WTC11 (cell line): Measurements from ENCODE around the gene PM20D2. TPM values are rescaled to one million over a fixed set of nuclear protein-coding genes. Genes with fewer than 3 reads are reported as not detected.
A peak's percentile ranks its signal among the peaks of the same experiment; 100 is the strongest.

Source experiments
- ATAC-seq: fragments of 200-7000 bp; cut with Tn5 transposase; 2 replicates; pipeline ENCODE4 v1.10.0; 2021; ENCODE audit warnings: mild to moderate bottlenecking, moderate library complexity
- CTCF ChIA-PET: fragments of 300-600 bp; sonication (Branson Sonifier 250); formaldehyde crosslinking; loops from one replicate; lab custom pipeline; 2021; ENCODE audit warnings: antibody characterized with exemption; lab: Charles Lee
- POLR2A ChIA-PET: fragments of 350-600 bp; sonication (Branson Sonifier 250); formaldehyde crosslinking; loops from one replicate; lab custom pipeline; 2021; ENCODE audit warnings: antibody characterized with exemption; lab: Charles Lee
- DNase-seq: peaks from one replicate; pipeline ENCODE4 v3.0.0; 2021; ENCODE audit warnings: low spot score
- H3K27ac Mint-ChIP-seq: 2 replicates; pipeline ENCODE4 v1.8.0; 2021; ENCODE audit warnings: mixed read lengths
- H3K27me3 Mint-ChIP-seq: 2 replicates; pipeline ENCODE4 v1.8.0; 2021; ENCODE audit warnings: low read depth, mild to moderate bottlenecking, moderate library complexity, mixed read lengths
- H3K36me3 Mint-ChIP-seq: 2 replicates; pipeline ENCODE4 v1.8.0; 2021; ENCODE audit warnings: mixed read lengths
- H3K4me1 Mint-ChIP-seq: 2 replicates; pipeline ENCODE4 v1.8.0; 2022; ENCODE audit warnings: mixed read lengths
- H3K4me3 Mint-ChIP-seq: 2 replicates; pipeline ENCODE4 v1.8.0; 2021; ENCODE audit warnings: mild to moderate bottlenecking, moderate library complexity, mixed read lengths
- H3K9me3 Mint-ChIP-seq: 2 replicates; pipeline ENCODE4 v1.8.0; 2021; ENCODE audit warnings: mixed read lengths
- FOXK1 ChIP-seq: sonication (generic); formaldehyde crosslinking; IDR thresholded peaks from 2 replicates; pipeline ENCODE4 v1.8.0; 2022; ENCODE audit warnings: mild to moderate bottlenecking, moderate library complexity, missing genetic modification reagents
- GABPB1 ChIP-seq: sonication (generic); formaldehyde crosslinking; IDR thresholded peaks from 2 replicates; pipeline ENCODE4 v1.8.1; 2023; ENCODE audit warnings: mild to moderate bottlenecking, missing genetic modification reagents
- KAT7 ChIP-seq: sonication (generic); formaldehyde crosslinking; IDR thresholded peaks from 2 replicates; pipeline ENCODE4 v1.8.1; 2023; ENCODE audit warnings: missing genetic modification reagents, mild to moderate bottlenecking, borderline replicate concordance
- MXD4 ChIP-seq: fragments of 250-450 bp; sonication (Bioruptor Pico); IDR thresholded peaks from 2 replicates; pipeline ENCODE4 v1.8.0; 2021; ENCODE audit warnings: mild to moderate bottlenecking, moderate library complexity, borderline replicate concordance
- NR1H2 ChIP-seq: sonication (generic); formaldehyde crosslinking; IDR thresholded peaks from 2 replicates; pipeline ENCODE4 v1.9.0; 2021; ENCODE audit warnings: mild to moderate bottlenecking, moderate library complexity, missing genetic modification reagents
- NR2C2 ChIP-seq: sonication (generic); formaldehyde crosslinking; IDR thresholded peaks from 2 replicates; pipeline ENCODE4 v1.8.0; 2022; ENCODE audit warnings: mild to moderate bottlenecking, missing genetic modification reagents
- OVOL2 ChIP-seq: fragments of 250-450 bp; sonication (Bioruptor Pico); IDR thresholded peaks from 2 replicates; pipeline ENCODE4 v1.9.0; 2021; ENCODE audit warnings: mild to moderate bottlenecking, borderline replicate concordance
- SOX15 ChIP-seq: fragments of 250-450 bp; sonication (Bioruptor Pico); IDR thresholded peaks from 2 replicates; pipeline ENCODE4 v1.9.0; 2021; ENCODE audit warnings: mild to moderate bottlenecking
- TEAD4 ChIP-seq: sonication (generic); formaldehyde crosslinking; IDR thresholded peaks from 2 replicates; pipeline ENCODE4 v1.8.0; 2022; ENCODE audit warnings: mild to moderate bottlenecking, missing genetic modification reagents
- ZNF138 ChIP-seq: sonication (generic); formaldehyde crosslinking; conservative IDR thresholded peaks from 2 replicates; pipeline ENCODE4 v1.8.1; 2022; ENCODE audit warnings: mild to moderate bottlenecking, moderate library complexity, missing genetic modification reagents
- ZNF232 ChIP-seq: sonication (generic); formaldehyde crosslinking; IDR thresholded peaks from 2 replicates; pipeline ENCODE4 v1.8.0; 2022; ENCODE audit warnings: mild to moderate bottlenecking, missing genetic modification reagents
- ZNF263 ChIP-seq: sonication (generic); formaldehyde crosslinking; IDR thresholded peaks from 2 replicates; pipeline ENCODE4 v1.8.1; 2022; ENCODE audit warnings: low read depth, mild to moderate bottlenecking, moderate library complexity, missing genetic modification reagents
- ZNF416 ChIP-seq: fragments of 250-450 bp; sonication (Bioruptor Pico); IDR thresholded peaks from 2 replicates; pipeline ENCODE4 v1.9.0; 2021; ENCODE audit warnings: mild to moderate bottlenecking, inconsistent platforms
- total RNA-seq: library from RNA; stranded (reverse); gene quantifications from 3 replicates; pipeline ENCODE4 v1.2.3, GENCODE V29; 2021
- TF ChIP-seq, protein P1 (sequence below): sonication (generic); formaldehyde crosslinking; IDR thresholded peaks from 2 replicates; pipeline ENCODE4 v1.8.0; 2023; ENCODE audit warnings: missing genetic modification reagents
- TF ChIP-seq, protein P2 (sequence below): sonication (generic); formaldehyde crosslinking; IDR thresholded peaks from 2 replicates; pipeline ENCODE4 v1.8.1; 2023; ENCODE audit warnings: mild to moderate bottlenecking, missing genetic modification reagents
- TF ChIP-seq, protein P3 (sequence below): fragments of 250-450 bp; sonication (Bioruptor Pico); IDR thresholded peaks from 2 replicates; pipeline ENCODE4 v1.9.0; 2021; ENCODE audit warnings: moderate library complexity, mild to moderate bottlenecking, inconsistent platforms, borderline replicate concordance
- TF ChIP-seq, protein P4 (sequence below): sonication (generic); formaldehyde crosslinking; IDR thresholded peaks from 2 replicates; pipeline ENCODE4 v1.8.1; 2022; ENCODE audit warnings: missing genetic modification reagents, borderline replicate concordance
- TF ChIP-seq, protein P5 (sequence below): sonication (generic); formaldehyde crosslinking; IDR thresholded peaks from 2 replicates; pipeline ENCODE4 v1.8.0; 2022; ENCODE audit warnings: mild to moderate bottlenecking, missing genetic modification reagents
- TF ChIP-seq, protein P6 (sequence below): sonication (generic); formaldehyde crosslinking; IDR thresholded peaks from 2 replicates; pipeline ENCODE4 v1.8.0; 2022; ENCODE audit warnings: mild to moderate bottlenecking, missing genetic modification reagents
- TF ChIP-seq, protein P7 (sequence below): sonication (generic); formaldehyde crosslinking; IDR thresholded peaks from 2 replicates; pipeline ENCODE4 v1.8.1; 2023; ENCODE audit warnings: mild to moderate bottlenecking, missing genetic modification reagents
- TF ChIP-seq, protein P8 (sequence below): sonication (generic); formaldehyde crosslinking; IDR thresholded peaks from 2 replicates; pipeline ENCODE4 v1.8.1; 2022; ENCODE audit warnings: mild to moderate bottlenecking, missing genetic modification reagents, moderate library complexity, borderline replicate concordance

The PM20D2 gene
- total RNA-seq, 1 experiment from 2014 or later, result 4.9 TPM

DNA sequence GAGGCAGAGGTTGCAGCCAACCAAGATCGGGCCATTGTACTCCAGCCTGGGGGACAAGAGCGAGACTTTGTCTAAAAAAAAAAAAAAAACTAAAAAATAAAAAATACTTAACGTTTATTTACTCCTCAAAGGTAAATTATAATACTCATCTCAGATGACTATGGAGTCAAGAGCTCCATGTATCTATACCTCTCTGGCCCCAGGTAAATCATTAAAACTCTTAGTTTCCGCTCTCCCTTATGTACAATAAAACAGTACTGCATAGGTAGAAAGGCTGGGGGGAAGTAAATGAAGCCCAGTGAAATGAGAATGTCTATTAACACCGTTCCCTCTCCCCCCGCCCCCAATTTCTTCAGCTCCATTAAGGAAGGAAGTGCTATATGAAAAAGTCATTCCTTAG, 29.2 kb upstream of the PM20D2 start:
- Mint-ChIP-seq H3K4me3 (peak overlapping the region; percentile 74), H3K27me3 (peaks cover 49% of the 10 kb centered on the region), H3K4me1 (peaks cover 9% of the 10 kb centered on the region), H3K9me3 (no peaks in the 10 kb centered on the region), H3K27ac (no peak overlapping the region), H3K36me3 (no peaks in the 10 kb centered on the region)
- POLR2A ChIA-PET, result interaction anchor here (2.7 kb wide), 1 partner anchor 37 kb away, joined by 23 read pairs; the partner anchor contains the start of gene PNRC1
- no peak for DNase-seq
- ATAC-seq, result no peak
- CTCF ChIA-PET, result interaction anchor here (0.7 to 1.9 kb wide), 4 partner anchors 8 to 134 kb away, joined by 3 to 21 read pairs (median 5); no protein-coding TSS in a partner anchor
- TF ChIP-seq SOX15 (CRISPR knock-in tag), result no peak

DNA sequence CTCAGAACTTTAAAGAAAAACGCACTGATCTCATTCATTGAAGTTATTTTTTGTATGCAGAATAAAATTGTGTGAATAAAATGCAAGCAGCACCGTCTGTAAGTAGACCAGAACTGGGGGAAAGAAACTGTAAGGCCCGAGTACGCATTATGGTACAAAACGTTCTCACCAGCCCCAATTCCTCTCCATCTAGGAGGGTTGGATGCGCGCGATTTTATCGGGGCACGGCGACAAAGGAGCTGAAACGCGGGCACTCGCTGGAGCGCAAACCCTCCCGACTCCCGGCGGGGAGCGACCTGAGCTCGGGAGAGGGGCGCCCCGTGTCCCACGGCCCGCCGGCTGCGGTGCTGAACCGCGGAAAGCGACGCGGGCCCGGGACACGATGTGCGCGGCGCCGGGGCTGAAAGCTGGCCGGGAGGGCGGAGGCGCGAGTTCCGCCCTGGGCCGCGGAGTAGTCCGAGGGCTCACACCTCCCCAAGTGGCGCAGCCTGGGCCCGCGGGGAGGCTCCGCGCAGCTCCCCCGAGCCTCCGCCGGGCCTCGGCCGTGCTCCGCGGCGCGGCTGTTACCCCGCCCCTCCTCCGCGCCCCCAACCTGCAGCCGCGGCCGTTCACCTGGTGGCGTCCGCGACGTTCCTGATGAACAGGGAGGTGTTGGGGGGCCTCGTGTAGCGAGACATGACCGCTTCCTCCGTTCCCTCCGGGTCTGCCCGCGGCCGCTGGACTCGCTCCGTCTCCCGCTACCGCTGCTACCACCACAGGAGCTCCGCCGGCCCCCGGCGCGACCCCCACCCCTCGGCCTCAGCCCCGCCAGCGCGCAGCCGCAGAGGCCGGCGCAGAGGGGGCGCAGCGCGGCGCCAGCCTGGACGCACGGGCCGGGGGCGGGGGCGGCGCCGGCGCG, 28.4 kb upstream of the PM20D2 start, which contains the start of gene SRSF12:
Gene SRSF12, minus strand, starts transcription at position 861 of the 898 bp plus-strand sequence. Its CDS starts 184 bp downstream, at position 677.
- peaks cover 49% of the 10 kb centered on the region for H3K27me3 Mint-ChIP-seq
- no peaks in the 10 kb centered on the region for H3K9me3 Mint-ChIP-seq
- CTCF ChIA-PET, result interaction anchor here (0.7 to 1.9 kb wide), 5 partner anchors 9 to 218 kb away, joined by 3 to 21 read pairs (median 4); no protein-coding TSS in a partner anchor
- peak; percentile 62 for DNase-seq
- peak within 1 kb of the TSS; percentile 74 for H3K4me3 Mint-ChIP-seq
- ATAC-seq, result peak; percentile 85
- no peaks in the 10 kb centered on the region for H3K36me3 Mint-ChIP-seq
- no peak within 1 kb of the TSS for H3K27ac Mint-ChIP-seq
- POLR2A ChIA-PET, result interaction anchor here (0.6 to 2.7 kb wide), 2 partner anchors 38 to 86 kb away, joined by 3 to 23 read pairs; partner anchors contain the start of gene PNRC1
- peaks cover 9% of the 10 kb centered on the region for H3K4me1 Mint-ChIP-seq
- TF ChIP-seq, protein P1, sequence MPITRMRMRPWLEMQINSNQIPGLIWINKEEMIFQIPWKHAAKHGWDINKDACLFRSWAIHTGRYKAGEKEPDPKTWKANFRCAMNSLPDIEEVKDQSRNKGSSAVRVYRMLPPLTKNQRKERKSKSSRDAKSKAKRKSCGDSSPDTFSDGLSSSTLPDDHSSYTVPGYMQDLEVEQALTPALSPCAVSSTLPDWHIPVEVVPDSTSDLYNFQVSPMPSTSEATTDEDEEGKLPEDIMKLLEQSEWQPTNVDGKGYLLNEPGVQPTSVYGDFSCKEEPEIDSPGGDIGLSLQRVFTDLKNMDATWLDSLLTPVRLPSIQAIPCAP, result no peak
- 0 out of 2 replicates have a peak, but pooled peaks have one; percentile 71 for TF ChIP-seq ZNF232 (CRISPR knock-in tag)
- TF ChIP-seq ZNF416, result no peak
- TF ChIP-seq, protein P2, sequence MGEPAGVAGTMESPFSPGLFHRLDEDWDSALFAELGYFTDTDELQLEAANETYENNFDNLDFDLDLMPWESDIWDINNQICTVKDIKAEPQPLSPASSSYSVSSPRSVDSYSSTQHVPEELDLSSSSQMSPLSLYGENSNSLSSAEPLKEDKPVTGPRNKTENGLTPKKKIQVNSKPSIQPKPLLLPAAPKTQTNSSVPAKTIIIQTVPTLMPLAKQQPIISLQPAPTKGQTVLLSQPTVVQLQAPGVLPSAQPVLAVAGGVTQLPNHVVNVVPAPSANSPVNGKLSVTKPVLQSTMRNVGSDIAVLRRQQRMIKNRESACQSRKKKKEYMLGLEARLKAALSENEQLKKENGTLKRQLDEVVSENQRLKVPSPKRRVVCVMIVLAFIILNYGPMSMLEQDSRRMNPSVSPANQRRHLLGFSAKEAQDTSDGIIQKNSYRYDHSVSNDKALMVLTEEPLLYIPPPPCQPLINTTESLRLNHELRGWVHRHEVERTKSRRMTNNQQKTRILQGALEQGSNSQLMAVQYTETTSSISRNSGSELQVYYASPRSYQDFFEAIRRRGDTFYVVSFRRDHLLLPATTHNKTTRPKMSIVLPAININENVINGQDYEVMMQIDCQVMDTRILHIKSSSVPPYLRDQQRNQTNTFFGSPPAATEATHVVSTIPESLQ (CRISPR knock-in tag), result no peak
- no peak for TF ChIP-seq MXD4 (CRISPR knock-in tag)
- 0 out of 2 replicates have a peak, but pooled peaks have one; percentile 19 for TF ChIP-seq ZNF263 (CRISPR knock-in tag)
- TF ChIP-seq, protein P3, sequence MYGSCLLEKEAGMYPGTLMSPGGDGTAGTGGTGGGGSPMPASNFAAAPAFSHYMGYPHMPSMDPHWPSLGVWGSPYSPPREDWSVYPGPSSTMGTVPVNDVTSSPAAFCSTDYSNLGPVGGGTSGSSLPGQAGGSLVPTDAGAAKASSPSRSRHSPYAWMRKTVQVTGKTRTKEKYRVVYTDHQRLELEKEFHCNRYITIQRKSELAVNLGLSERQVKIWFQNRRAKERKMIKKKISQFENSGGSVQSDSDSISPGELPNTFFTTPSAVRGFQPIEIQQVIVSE (CRISPR knock-in tag), result no peak
- TF ChIP-seq, protein P4, sequence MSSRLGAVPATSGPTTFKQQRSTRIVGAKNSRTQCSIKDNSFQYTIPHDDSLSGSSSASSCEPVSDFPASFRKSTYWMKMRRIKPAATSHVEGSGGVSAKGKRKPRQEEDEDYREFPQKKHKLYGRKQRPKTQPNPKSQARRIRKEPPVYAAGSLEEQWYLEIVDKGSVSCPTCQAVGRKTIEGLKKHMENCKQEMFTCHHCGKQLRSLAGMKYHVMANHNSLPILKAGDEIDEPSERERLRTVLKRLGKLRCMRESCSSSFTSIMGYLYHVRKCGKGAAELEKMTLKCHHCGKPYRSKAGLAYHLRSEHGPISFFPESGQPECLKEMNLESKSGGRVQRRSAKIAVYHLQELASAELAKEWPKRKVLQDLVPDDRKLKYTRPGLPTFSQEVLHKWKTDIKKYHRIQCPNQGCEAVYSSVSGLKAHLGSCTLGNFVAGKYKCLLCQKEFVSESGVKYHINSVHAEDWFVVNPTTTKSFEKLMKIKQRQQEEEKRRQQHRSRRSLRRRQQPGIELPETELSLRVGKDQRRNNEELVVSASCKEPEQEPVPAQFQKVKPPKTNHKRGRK, result no peak
- no peak for TF ChIP-seq GABPB1 (CRISPR knock-in tag)
- TF ChIP-seq, protein P5, sequence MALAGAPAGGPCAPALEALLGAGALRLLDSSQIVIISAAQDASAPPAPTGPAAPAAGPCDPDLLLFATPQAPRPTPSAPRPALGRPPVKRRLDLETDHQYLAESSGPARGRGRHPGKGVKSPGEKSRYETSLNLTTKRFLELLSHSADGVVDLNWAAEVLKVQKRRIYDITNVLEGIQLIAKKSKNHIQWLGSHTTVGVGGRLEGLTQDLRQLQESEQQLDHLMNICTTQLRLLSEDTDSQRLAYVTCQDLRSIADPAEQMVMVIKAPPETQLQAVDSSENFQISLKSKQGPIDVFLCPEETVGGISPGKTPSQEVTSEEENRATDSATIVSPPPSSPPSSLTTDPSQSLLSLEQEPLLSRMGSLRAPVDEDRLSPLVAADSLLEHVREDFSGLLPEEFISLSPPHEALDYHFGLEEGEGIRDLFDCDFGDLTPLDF, result no peak
- no peak for TF ChIP-seq ZNF138 (CRISPR knock-in tag)
- TF ChIP-seq, protein P6, sequence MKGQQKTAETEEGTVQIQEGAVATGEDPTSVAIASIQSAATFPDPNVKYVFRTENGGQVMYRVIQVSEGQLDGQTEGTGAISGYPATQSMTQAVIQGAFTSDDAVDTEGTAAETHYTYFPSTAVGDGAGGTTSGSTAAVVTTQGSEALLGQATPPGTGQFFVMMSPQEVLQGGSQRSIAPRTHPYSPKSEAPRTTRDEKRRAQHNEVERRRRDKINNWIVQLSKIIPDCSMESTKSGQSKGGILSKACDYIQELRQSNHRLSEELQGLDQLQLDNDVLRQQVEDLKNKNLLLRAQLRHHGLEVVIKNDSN (CRISPR knock-in tag), result no peak
- no peak for TF ChIP-seq KAT7 (CRISPR knock-in tag)
- TF ChIP-seq, protein P7, sequence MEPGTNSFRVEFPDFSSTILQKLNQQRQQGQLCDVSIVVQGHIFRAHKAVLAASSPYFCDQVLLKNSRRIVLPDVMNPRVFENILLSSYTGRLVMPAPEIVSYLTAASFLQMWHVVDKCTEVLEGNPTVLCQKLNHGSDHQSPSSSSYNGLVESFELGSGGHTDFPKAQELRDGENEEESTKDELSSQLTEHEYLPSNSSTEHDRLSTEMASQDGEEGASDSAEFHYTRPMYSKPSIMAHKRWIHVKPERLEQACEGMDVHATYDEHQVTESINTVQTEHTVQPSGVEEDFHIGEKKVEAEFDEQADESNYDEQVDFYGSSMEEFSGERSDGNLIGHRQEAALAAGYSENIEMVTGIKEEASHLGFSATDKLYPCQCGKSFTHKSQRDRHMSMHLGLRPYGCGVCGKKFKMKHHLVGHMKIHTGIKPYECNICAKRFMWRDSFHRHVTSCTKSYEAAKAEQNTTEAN (CRISPR knock-in tag), result 0 out of 2 replicates have a peak, but pooled peaks have one; percentile 30
- TF ChIP-seq TEAD4 (CRISPR knock-in tag), result no peak
- no peak for TF ChIP-seq OVOL2 (CRISPR knock-in tag)
- no peak for TF ChIP-seq NR2C2 (CRISPR knock-in tag)
- TF ChIP-seq NR1H2 (CRISPR knock-in tag), result no peak
- no peak for TF ChIP-seq FOXK1 (CRISPR knock-in tag)
- TF ChIP-seq, protein P8, sequence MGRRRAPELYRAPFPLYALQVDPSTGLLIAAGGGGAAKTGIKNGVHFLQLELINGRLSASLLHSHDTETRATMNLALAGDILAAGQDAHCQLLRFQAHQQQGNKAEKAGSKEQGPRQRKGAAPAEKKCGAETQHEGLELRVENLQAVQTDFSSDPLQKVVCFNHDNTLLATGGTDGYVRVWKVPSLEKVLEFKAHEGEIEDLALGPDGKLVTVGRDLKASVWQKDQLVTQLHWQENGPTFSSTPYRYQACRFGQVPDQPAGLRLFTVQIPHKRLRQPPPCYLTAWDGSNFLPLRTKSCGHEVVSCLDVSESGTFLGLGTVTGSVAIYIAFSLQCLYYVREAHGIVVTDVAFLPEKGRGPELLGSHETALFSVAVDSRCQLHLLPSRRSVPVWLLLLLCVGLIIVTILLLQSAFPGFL (CRISPR knock-in tag), result no peak
